OCI-LY7 (cell line): Measurements from ENCODE around the gene DUS3L. TPM values are rescaled to one million over a fixed set of nuclear protein-coding genes. Genes with fewer than 3 reads are reported as not detected.

Experiments
- BruUV-seq: library from RNA; stranded (reverse); fragments of 400-500 nt; replicated peaks from 2 replicates; lab custom pipeline; 2021; lab: Mats Ljungman, UMichigan
- CTCF ChIA-PET: fragments of 300-600 bp; sonication (Branson Sonifier 250); formaldehyde crosslinking; loops from one replicate; lab custom pipeline; 2022; ENCODE audit warnings: antibody characterized with exemption; ENCODE audit not compliant: unreplicated experiment; lab: Charles Lee
- POLR2A ChIA-PET: fragments of 300-600 bp; sonication (Branson Sonifier 250); formaldehyde crosslinking; loops from one replicate; lab custom pipeline; 2022; ENCODE audit warnings: antibody characterized with exemption; lab: Charles Lee
- DNase-seq: peaks from one replicate; pipeline ENCODE4 v3.0.0-alpha.2; 2015; ENCODE audit warnings: low spot score
- H2AFZ ChIP-seq: fragments of 200-600 bp; sonication (generic), shearing (Covaris generic); 2 replicates; pipeline ENCODE4 v1.6.1; 2014; ENCODE audit warnings: mild to moderate bottlenecking, antibody characterized with exemption, low read length, moderate library complexity
- H3K27ac ChIP-seq: fragments of 200-600 bp; sonication (generic); 2 replicates; pipeline ENCODE4 v1.5.1; 2014; ENCODE audit warnings: mixed run types, low read depth, mild to moderate bottlenecking, moderate library complexity, low read length, inconsistent platforms; ENCODE audit not compliant: poor library complexity, severe bottlenecking
- H3K36me3 ChIP-seq: fragments of 200-600 bp; sonication (generic); 2 replicates; pipeline ENCODE4 v1.6.1; 2014; ENCODE audit warnings: mild to moderate bottlenecking, antibody characterized with exemption, low read length, moderate library complexity, mixed read lengths; ENCODE audit not compliant: insufficient read depth
- H3K4me1 ChIP-seq: fragments of 200-600 bp; sonication (generic); 2 replicates; pipeline ENCODE4 v1.5.1; 2014; ENCODE audit warnings: mild to moderate bottlenecking, low read length; ENCODE audit not compliant: insufficient read depth, poor library complexity, severe bottlenecking
- H3K4me2 ChIP-seq: fragments of 200-600 bp; sonication (generic); 2 replicates; pipeline ENCODE4 v1.6.1; 2014; ENCODE audit warnings: mild to moderate bottlenecking, low read length
- H3K4me3 ChIP-seq: fragments of 200-600 bp; sonication (generic); 2 replicates; pipeline ENCODE4 v1.5.1; 2014; ENCODE audit warnings: mild to moderate bottlenecking, low read depth, low read length; ENCODE audit not compliant: poor library complexity, severe bottlenecking
- H3K79me2 ChIP-seq: fragments of 200-600 bp; sonication (generic); 2 replicates; pipeline ENCODE4 v1.6.1; 2016; ENCODE audit warnings: low read depth, mild to moderate bottlenecking, low read length, moderate library complexity, mixed read lengths; ENCODE audit not compliant: insufficient read depth
- H3K9me2 ChIP-seq: fragments of 200-600 bp; sonication (generic); 2 replicates; pipeline ENCODE4 v1.6.1; 2016; ENCODE audit warnings: mild to moderate bottlenecking, low read length, mixed read lengths; ENCODE audit not compliant: insufficient read depth
- H3K9me3 ChIP-seq: fragments of 200-600 bp; sonication (generic); 2 replicates; pipeline ENCODE4 v1.6.1; 2014; ENCODE audit warnings: mild to moderate bottlenecking, mixed run types, low read length, mixed read lengths
- H4K20me1 ChIP-seq: fragments of 200-600 bp; sonication (generic); 2 replicates; pipeline ENCODE4 v1.6.1; 2014; ENCODE audit warnings: mild to moderate bottlenecking, antibody characterized with exemption, low read length, moderate library complexity, mixed read lengths; ENCODE audit not compliant: insufficient read depth
- CTCF ChIP-seq: fragments of 200-600 bp; sonication (generic); conservative IDR thresholded peaks from 2 replicates; pipeline ENCODE4 v1.5.1; 2014; ENCODE audit warnings: mild to moderate bottlenecking, antibody characterized with exemption, low read length, moderate library complexity, mixed read lengths
- EZH2phosphoT487 ChIP-seq: fragments of 200-600 bp; sonication (generic); IDR thresholded peaks from 2 replicates; pipeline ENCODE4 v1.6.1; 2018; ENCODE audit warnings: low read depth, borderline replicate concordance, mild to moderate bottlenecking, mixed run types, antibody characterized with exemption, low read length, moderate library complexity, mixed read lengths
- intact Hi-C: fragments of 100-400 bp; cut with micrococcal nuclease; formaldehyde crosslinking; loops from one replicate; pipeline ENCODE4 v1.10.0; 2022; ENCODE audit not compliant: unreplicated experiment
- total RNA-seq, 2 experiments: library from RNA; depleted of rRNA in 1 of 2; stranded (reverse); fragments of >200 nt in 1 of 2; shearing (Covaris generic) in 1 of 2; gene quantifications; 2 replicates each; pipeline ENCODE4 v1.2.3, GENCODE V29; 2014 to 2022

The DUS3L gene
- total RNA-seq, 2 experiments from 2014 or later, result 55.8 to 76.9 TPM

GRCh38 chr19:5772416-5772815, 18.5 kb downstream of the DUS3L start:
- Histone ChIP-seq H3K4me1 (peaks cover 12% of the 10 kb centered on the region), H3K27ac (no peak overlapping the region), H4K20me1 (no peaks in the 10 kb centered on the region), H3K9me3 (no peaks in the 10 kb centered on the region), H3K36me3 (no peaks in the 10 kb centered on the region), H3K9me2 (no peaks in the 10 kb centered on the region), H2AFZ (peak overlapping the region; percentile 30; the same call in 1 of the 2 replicates), H3K4me2 (no peak overlapping the region), H3K4me3 (no peak overlapping the region), H3K79me2 (no peaks in the 10 kb centered on the region)
- TF ChIP-seq CTCF (no peak), EZH2phosphoT487 (no peak)
- ChIA-PET POLR2A (no interaction called here), CTCF (no interaction called here)
- no peak for DNase-seq
- intact Hi-C loops, result no loop called here
- no TSS peak for BruUV-seq

GRCh38 chr19:5767949-5768348, 23.0 kb downstream of the DUS3L start:
- Histone ChIP-seq H3K4me1 (peaks cover 20% of the 10 kb centered on the region), H3K36me3 (no peaks in the 10 kb centered on the region), H2AFZ (no peak overlapping the region), H4K20me1 (no peaks in the 10 kb centered on the region), H3K4me3 (no peak overlapping the region), H3K9me3 (no peaks in the 10 kb centered on the region), H3K4me2 (peak overlapping the region; percentile 4; the same call in 1 of the 2 replicates), H3K79me2 (no peaks in the 10 kb centered on the region), H3K9me2 (no peaks in the 10 kb centered on the region), H3K27ac (peak overlapping the region; percentile 72)
- intact Hi-C loops, result loop anchor here (1.0 kb wide), 1 partner anchor 48 kb away; the partner anchor contains the start of genes CATSPERD and LONP1
- BruUV-seq, result no TSS peak
- ChIA-PET POLR2A (interaction anchor here (1.2 kb wide), 1 partner anchor 202 kb away, joined by 3 read pairs; no protein-coding TSS in a partner anchor), CTCF (no interaction called here)
- TF ChIP-seq EZH2phosphoT487 (no peak), CTCF (no peak)
- no peak for DNase-seq

- Histone ChIP-seq H3K4me1 (peaks cover 20% of the 10 kb centered on the region), H3K4me3 (no peak overlapping the region), H3K36me3 (no peaks in the 10 kb centered on the region), H3K4me2 (no peak overlapping the region), H3K9me2 (no peaks in the 10 kb centered on the region), H2AFZ (no peak overlapping the region), H3K79me2 (no peaks in the 10 kb centered on the region), H3K27ac (no peak overlapping the region), H4K20me1 (no peaks in the 10 kb centered on the region), H3K9me3 (no peaks in the 10 kb centered on the region)
- no peak for DNase-seq
- CTCF ChIA-PET, result no interaction called here
- intact Hi-C loops, result no loop called here
- POLR2A ChIA-PET, result no interaction called here
- BruUV-seq, result no TSS peak
- no peak for TF ChIP-seq CTCF
- TF ChIP-seq EZH2phosphoT487, result no peak
These were observed 25.7 kb downstream of the DUS3L start for GRCh38 chr19:5765220-5765619.
